MM.1S (cell line): Measurements from ENCODE around the gene RABGAP1L.
"Not testable (repeated sequence)": the region's sequence is repeated elsewhere in the genome, so short reads cannot be mapped to it uniquely, and the experiment has no call there.

Source experiments
- DNase-seq: peaks from one replicate; pipeline ENCODE4 v3.0.0-alpha.2; 2015
- H2AFZ ChIP-seq: fragments of 300-600 bp; sonication (generic); 2 replicates; pipeline ENCODE4 v1.6.0; 2016; ENCODE audit warnings: antibody characterized with exemption, low read length
- H3F3A ChIP-seq: fragments of 300-600 bp; sonication (generic); 2 replicates; pipeline ENCODE4 v1.6.1; 2016; ENCODE audit warnings: mild to moderate bottlenecking, antibody characterized with exemption, low read length, moderate library complexity, mixed read lengths; ENCODE audit not compliant: insufficient read depth
- H3K27ac ChIP-seq: fragments of 300-600 bp; sonication (generic); 2 replicates; pipeline ENCODE4 v1.5.1; 2016; ENCODE audit warnings: mild to moderate bottlenecking, low read length
- H3K27me3 ChIP-seq: fragments of 300-600 bp; sonication (generic); replicated peaks from 2 replicates; pipeline ENCODE4 v1.6.0; 2016; ENCODE audit warnings: low read length; ENCODE audit not compliant: insufficient read depth
- H3K36me3 ChIP-seq: fragments of 300-600 bp; sonication (generic); replicated peaks from 2 replicates; pipeline ENCODE4 v1.6.1; 2016; ENCODE audit warnings: mild to moderate bottlenecking, low read length, mixed read lengths; ENCODE audit not compliant: insufficient read depth
- H3K4me1 ChIP-seq: fragments of 300-600 bp; sonication (generic); 2 replicates; pipeline ENCODE4 v1.6.1; 2016; ENCODE audit warnings: low read length, mixed read lengths
- H3K4me2 ChIP-seq: fragments of 300-600 bp; sonication (generic); 2 replicates; pipeline ENCODE4 v1.6.0; 2016; ENCODE audit warnings: low read depth, low read length
- H3K4me3 ChIP-seq: fragments of 300-600 bp; sonication (generic); 2 replicates; pipeline ENCODE4 v1.5.1; 2016; ENCODE audit warnings: low read length, mixed read lengths
- H3K79me2 ChIP-seq: fragments of 300-600 bp; sonication (generic); 2 replicates; pipeline ENCODE4 v1.6.1; 2016; ENCODE audit warnings: mixed run types, low read length, mixed read lengths
- H3K9ac ChIP-seq: fragments of 300-600 bp; sonication (generic); 2 replicates; pipeline ENCODE4 v1.6.1; 2016; ENCODE audit warnings: low read length, mixed read lengths
- H3K9me2 ChIP-seq: fragments of 300-600 bp; sonication (generic); replicated peaks from 2 replicates; pipeline ENCODE4 v1.6.1; 2016; ENCODE audit warnings: mild to moderate bottlenecking, low read length, mixed read lengths; ENCODE audit not compliant: insufficient read depth
- H3K9me3 ChIP-seq: fragments of 300-600 bp; sonication (generic); replicated peaks from 2 replicates; pipeline ENCODE4 v1.6.1; 2016; ENCODE audit warnings: mild to moderate bottlenecking, low read length, mixed read lengths; ENCODE audit not compliant: insufficient read depth
- H4K20me1 ChIP-seq: fragments of 300-600 bp; sonication (generic); 2 replicates; pipeline ENCODE4 v1.6.1; 2016; ENCODE audit warnings: mild to moderate bottlenecking, low read length, moderate library complexity, mixed read lengths; ENCODE audit not compliant: insufficient read depth
- CTCF ChIP-seq: fragments of 300-600 bp; sonication (generic); IDR thresholded peaks from 2 replicates; pipeline ENCODE4 v1.5.1; 2016; ENCODE audit warnings: antibody characterized with exemption, low read length, mixed read lengths
- EZH2 ChIP-seq: fragments of 300-600 bp; sonication (generic); optimal IDR thresholded peaks from 2 replicates; pipeline ENCODE3; 2017; ENCODE audit warnings: low read depth, mild to moderate bottlenecking, antibody characterized with exemption, low read length, mixed read lengths
- EZH2phosphoT487 ChIP-seq: fragments of 300-600 bp; sonication (generic); IDR thresholded peaks from 2 replicates; pipeline ENCODE4 v1.6.1; 2018; ENCODE audit warnings: antibody characterized with exemption, low read length

The RABGAP1L gene

GRCh38 chr1:174142836-174143235 is 16.5 kb upstream of the RABGAP1L start:
- no peak overlapping the region for H3K27ac ChIP-seq
- H3K79me2 ChIP-seq: no peaks in the 10 kb centered on the region
- H3K27me3 ChIP-seq: no peaks in the 10 kb centered on the region
- TF ChIP-seq CTCF: no peak
- no peak for TF ChIP-seq EZH2phosphoT487
- no peak for TF ChIP-seq EZH2
- H3K36me3 ChIP-seq: no peaks in the 10 kb centered on the region
- H3F3A ChIP-seq: no peaks in the 10 kb centered on the region
- no peaks in the 10 kb centered on the region for H3K9me3 ChIP-seq
- DNase-seq: no peak
- no peak overlapping the region for H3K9ac ChIP-seq
- no peaks in the 10 kb centered on the region for H3K9me2 ChIP-seq
- H2AFZ ChIP-seq: no peak overlapping the region
- H3K4me2 ChIP-seq: no peak overlapping the region
- H3K4me3 ChIP-seq: no peak overlapping the region
- no peaks in the 10 kb centered on the region for H3K4me1 ChIP-seq
- no peaks in the 10 kb centered on the region for H4K20me1 ChIP-seq

- H3K79me2 ChIP-seq, H2AFZ ChIP-seq, H3K4me3 ChIP-seq, H3F3A ChIP-seq, H3K9me2 ChIP-seq, H3K4me1 ChIP-seq, H4K20me1 ChIP-seq, H3K27ac ChIP-seq, H3K27me3 ChIP-seq, H3K9me3 ChIP-seq, H3K9ac ChIP-seq, H3K36me3 ChIP-seq: not testable (repeated sequence)
- DNase-seq: peak; percentile 33
- H3K4me2 ChIP-seq: 0 out of 2 replicates have a peak overlapping the region, but pooled peaks have one; percentile 14
Measured at GRCh38 chr1:174143727-174144396, 15.5 kb upstream of the RABGAP1L start.

- not testable (repeated sequence) for H4K20me1 ChIP-seq, H3K4me2 ChIP-seq, H3K79me2 ChIP-seq
Measured at GRCh38 chr1:174144397-174144783, 14.9 kb upstream of the RABGAP1L start.

GRCh38 chr1:174149216-174149615 is 10.1 kb upstream of the RABGAP1L start:
- Histone ChIP-seq H3K9me3 (no peaks in the 10 kb centered on the region), H3K9ac (no peak overlapping the region), H3F3A (no peaks in the 10 kb centered on the region), H3K9me2 (no peaks in the 10 kb centered on the region), H4K20me1 (no peaks in the 10 kb centered on the region), H3K27me3 (no peaks in the 10 kb centered on the region), H3K79me2 (no peaks in the 10 kb centered on the region), H3K27ac (no peak overlapping the region), H3K4me3 (no peak overlapping the region), H2AFZ (no peak overlapping the region), H3K36me3 (no peaks in the 10 kb centered on the region), H3K4me1 (no peaks in the 10 kb centered on the region), H3K4me2 (no peak overlapping the region)
- no peak for DNase-seq
- TF ChIP-seq CTCF (no peak), EZH2 (no peak), EZH2phosphoT487 (no peak)

More at GRCh38 chr1:174144397-174144783, 14.9 kb upstream of the RABGAP1L start:
- not testable (repeated sequence) for H3K9ac ChIP-seq, H3K36me3 ChIP-seq, H3F3A ChIP-seq, H3K4me1 ChIP-seq, H3K4me3 ChIP-seq, H3K9me3 ChIP-seq, H3K9me2 ChIP-seq, DNase-seq, H2AFZ ChIP-seq, H3K27me3 ChIP-seq, H3K27ac ChIP-seq
